Measurements from ENCODE around the gene ROPN1. TPM values are rescaled to one million over a fixed set of nuclear protein-coding genes. Genes with fewer than 3 reads are reported as not detected.

ROPN1 gene
- total RNA-seq, 4 donors from 2014 or later: 1.2 to 3.8 TPM; not detected in 2

GRCh38 chr3:123948449-123948848 lies 43.5 kb downstream of the ROPN1 start:
- TF ChIP-seq CTCF (IDR thresholded peaks at IDR 0.05) (no peak), POLR2A (IDR thresholded peaks at IDR 0.05) (no peak)
- intact Hi-C loops (cut with DNase I; ENCODE audit: low total_unique reads): no loop called here
- no peak for DNase-seq (ENCODE audit: low spot score in 2 of 2)
- H3K4me3 ChIP-seq (ENCODE audit: low read depth, poor library complexity, severe bottlenecking): no peak overlapping the region
- 96 to 99% methylated on average over 9 of the region's 9 CpGs for WGBS, 2 donors

GRCh38 chr3:123947482-123947881 lies 44.4 kb downstream of the ROPN1 start:
- TF ChIP-seq CTCF (IDR thresholded peaks at IDR 0.05) (no peak), POLR2A (IDR thresholded peaks at IDR 0.05) (no peak)
- no peak overlapping the region for H3K4me3 ChIP-seq (ENCODE audit: low read depth, poor library complexity, severe bottlenecking)
- no peak for DNase-seq (ENCODE audit: low spot score in 2 of 2)
- intact Hi-C loops (cut with DNase I; ENCODE audit: low total_unique reads): no loop called here

DNA sequence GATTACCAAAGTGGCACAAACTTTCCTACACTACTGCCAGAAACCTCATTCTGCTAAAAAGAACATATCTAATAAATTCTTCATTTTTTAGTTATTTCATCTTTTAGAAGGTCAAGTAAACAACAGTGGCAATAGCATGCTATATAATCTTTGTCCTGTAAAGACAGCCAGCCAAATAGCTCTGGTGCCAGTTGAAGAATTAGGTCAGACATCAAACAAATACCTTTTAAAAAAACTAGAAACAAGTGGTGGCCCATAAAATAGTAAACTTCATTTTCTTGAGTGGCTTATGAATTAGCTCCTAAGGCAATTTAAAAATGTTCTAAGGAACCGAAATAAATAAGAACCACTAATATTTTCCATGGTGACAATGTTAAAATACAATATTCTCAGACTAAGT lies 50.4 kb downstream of the ROPN1 start:
- WGBS, 2 donors: 42 to 62% methylated on average over 1 of the region's 1 CpG
- no peak overlapping the region for H3K4me3 ChIP-seq (ENCODE audit: low read depth, poor library complexity, severe bottlenecking)
- intact Hi-C loops (cut with DNase I; ENCODE audit: low total_unique reads): no loop called here
- DNase-seq (ENCODE audit: low spot score in 2 of 2): no peak
- TF ChIP-seq POLR2A (IDR thresholded peaks at IDR 0.05) (no peak), CTCF (IDR thresholded peaks at IDR 0.05) (no peak)

- DNase-seq (ENCODE audit: low spot score in 2 of 2): no peak
- H3K4me3 ChIP-seq (ENCODE audit: low read depth, poor library complexity, severe bottlenecking): no peak overlapping the region
- TF ChIP-seq CTCF (IDR thresholded peaks at IDR 0.05) (no peak), POLR2A (IDR thresholded peaks at IDR 0.05) (no peak)
- 51 to 53% methylated on average over 2 of the region's 2 CpGs for WGBS, 2 donors
- intact Hi-C loops (cut with DNase I; ENCODE audit: low total_unique reads): no loop called here
These were observed 50.8 kb downstream of the ROPN1 start for GRCh38 chr3:123941121-123941520.

DNA sequence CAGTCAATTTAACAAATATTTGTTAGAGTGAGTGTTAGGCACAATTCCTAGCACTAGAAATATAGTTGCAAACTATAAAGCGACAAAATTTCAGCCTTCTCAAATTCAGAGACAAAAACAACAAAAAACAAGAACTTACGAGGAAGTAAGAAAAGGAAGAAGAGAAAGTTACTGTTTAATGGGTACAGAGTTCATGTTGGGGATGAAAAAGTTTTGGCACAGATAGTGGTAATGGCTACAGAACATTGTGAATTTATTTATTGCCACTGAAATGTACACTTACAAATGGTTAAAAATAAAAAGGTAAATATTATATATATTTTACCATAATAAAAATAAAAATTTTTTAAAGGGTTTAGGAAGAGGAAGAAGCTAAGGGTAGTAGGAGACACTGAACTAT lies 52.2 kb downstream of the ROPN1 start:
- intact Hi-C loops (cut with DNase I; ENCODE audit: low total_unique reads): no loop called here
- no peak overlapping the region for H3K4me3 ChIP-seq (ENCODE audit: low read depth, poor library complexity, severe bottlenecking)
- no peak for DNase-seq (ENCODE audit: low spot score in 2 of 2)
- no peak for TF ChIP-seq POLR2A (IDR thresholded peaks at IDR 0.05)
- 91 to 93% methylated on average over 2 of the region's 2 CpGs for WGBS, 2 donors

DNA sequence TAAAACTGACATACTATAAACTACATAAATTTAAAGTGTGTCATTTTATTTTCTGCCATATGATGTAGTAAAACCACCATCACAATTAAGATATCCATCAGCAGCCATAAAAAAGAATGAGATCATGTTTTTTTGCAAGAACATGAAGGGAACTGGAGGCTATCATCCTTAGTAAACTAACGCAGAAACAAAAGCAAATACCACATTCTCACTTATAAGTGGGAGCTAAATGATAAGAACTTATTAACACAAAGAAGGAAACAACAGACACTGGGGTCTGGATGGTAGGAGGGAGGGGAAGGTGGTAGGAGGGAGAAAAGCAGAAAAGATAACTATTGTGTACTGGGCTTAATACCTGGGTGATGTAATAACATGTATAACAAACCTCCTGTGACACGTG lies 55.5 kb downstream of the ROPN1 start:
- 62 to 89% methylated on average over 2 of the region's 2 CpGs for WGBS, 2 donors
- no peak for DNase-seq (ENCODE audit: low spot score in 2 of 2)
- intact Hi-C loops (cut with DNase I; ENCODE audit: low total_unique reads): no loop called here
- no peak for TF ChIP-seq CTCF (IDR thresholded peaks at IDR 0.05)
- TF ChIP-seq POLR2A (IDR thresholded peaks at IDR 0.05): no peak
- no peak overlapping the region for H3K4me3 ChIP-seq (ENCODE audit: low read depth, poor library complexity, severe bottlenecking)
